HCT116 (cell line): Measurements from ENCODE around the gene NCOA6. TPM values are rescaled to one million over a fixed set of nuclear protein-coding genes. Genes with fewer than 3 reads are reported as not detected.

Source experiments
- ATAC-seq: fragments of 200-7000 bp; cut with Tn5 transposase; 2 replicates; pipeline ENCODE4 v1.9.1; 2020; ENCODE audit warnings: mild to moderate bottlenecking, moderate library complexity
- BruUV-seq: library from RNA; stranded (reverse); fragments of 400-500 nt; replicated peaks from 2 replicates; lab custom pipeline; 2021; lab: Mats Ljungman, UMichigan
- CTCF ChIA-PET: fragments of 300-600 bp; sonication (Branson Sonifier 250); formaldehyde crosslinking; loops from one replicate; lab custom pipeline; 2021; ENCODE audit warnings: antibody characterized with exemption; lab: Charles Lee
- POLR2A ChIA-PET: fragments of 300-600, 350-600 bp; sonication (Branson Sonifier 250); formaldehyde crosslinking; loops from one replicate; lab custom pipeline; 2021; ENCODE audit warnings: antibody characterized with exemption; lab: Charles Lee
- RAD21 ChIA-PET, 2 experiments: fragments of 300-600 bp; sonication (Branson Sonifier 250); formaldehyde crosslinking; loops; one replicate each; lab custom pipeline; 2023; ENCODE audit warnings: low total read pairs in 2 of 2; ENCODE audit not compliant: uncharacterized antibody in 2 of 2, unreplicated experiment in 2 of 2, low non-redundant PET in 1 of 2; lab: Charles Lee
- DNase-seq: peaks from one replicate; pipeline ENCODE4 v3.0.0-alpha.2; 2010; ENCODE audit warnings: low read depth, low spot score
- H2AFZ ChIP-seq: fragments of 200-600 bp; shearing (Covaris generic), sonication (generic); 2 replicates; pipeline ENCODE4 v1.6.1; 2017; ENCODE audit warnings: low read depth, mixed run types, mixed read lengths, antibody characterized with exemption, low read length; ENCODE audit not compliant: poor library complexity, severe bottlenecking
- H3K27ac ChIP-seq: 2 replicates; pipeline ENCODE4 v1.5.1; 2012; ENCODE audit warnings: low read depth, low read length
- H3K27me3 ChIP-seq: fragments of 200-600 bp; sonication (generic); 2 replicates; pipeline ENCODE4 v1.6.1; 2016; ENCODE audit warnings: mixed run types, low read length, mixed read lengths; ENCODE audit not compliant: insufficient read depth
- H3K36me3 ChIP-seq, 2 experiments: fragments of 200-500 bp in 1 of 2; fragments of 200-600 bp in 1 of 2; sonication (Bioruptor generic) in 1 of 2; sonication (generic) in 1 of 2; 2 replicates each; pipeline versions ENCODE4 v1.5.1 to v1.6.1; 2014 to 2016; ENCODE audit warnings: low read length in 2 of 2, inconsistent platforms in 1 of 2, mixed read lengths in 1 of 2, mixed run types in 1 of 2; ENCODE audit not compliant: insufficient read depth in 2 of 2, control insufficient read depth in 1 of 2
- H3K4me1 ChIP-seq, 2 experiments: fragments of 200-600 bp in 1 of 2; sonication (generic) in 1 of 2; 2 replicates each; pipeline versions ENCODE4 v1.5.1 to v1.6.1; 2012 to 2017; ENCODE audit warnings: low read length in 2 of 2, inconsistent platforms in 1 of 2, mild to moderate bottlenecking in 1 of 2, mixed read lengths in 1 of 2, mixed run types in 1 of 2, moderate library complexity in 1 of 2; ENCODE audit not compliant: insufficient read depth in 2 of 2, control insufficient read depth in 1 of 2
- H3K4me2 ChIP-seq: fragments of 200-600 bp; sonication (generic); 2 replicates; pipeline ENCODE4 v1.6.1; 2017; ENCODE audit warnings: mixed run types, low read length, mixed read lengths
- H3K4me3 ChIP-seq, 2 experiments: fragments of 200-600 bp in 1 of 2; sonication (generic) in 1 of 2; replicated peaks in 1 of 2; 2 replicates each; pipeline ENCODE4 v1.5.1; 2011 to 2016; ENCODE audit warnings: low read length in 2 of 2, control low read depth in 1 of 2, low read depth in 1 of 2, mild to moderate bottlenecking in 1 of 2, mixed read lengths in 1 of 2, mixed run types in 1 of 2
- H3K79me2 ChIP-seq: fragments of 200-600 bp; sonication (generic); 2 replicates; pipeline ENCODE4 v1.6.1; 2017; ENCODE audit warnings: mild to moderate bottlenecking, mixed run types, low read length, moderate library complexity, mixed read lengths; ENCODE audit not compliant: insufficient read depth
- H3K9ac ChIP-seq: fragments of 200-600 bp; sonication (generic); 2 replicates; pipeline ENCODE4 v1.6.1; 2016; ENCODE audit warnings: low read length, mixed read lengths
- H3K9me2 ChIP-seq: fragments of 200-600 bp; sonication (generic), shearing (Covaris generic); 2 replicates; pipeline ENCODE4 v1.6.1; 2017; ENCODE audit warnings: mixed run types, mild to moderate bottlenecking, moderate library complexity; ENCODE audit not compliant: insufficient read depth
- H3K9me3 ChIP-seq, 2 experiments: fragments of 200-500 bp in 1 of 2; fragments of 200-600 bp in 1 of 2; sonication (Bioruptor generic) in 1 of 2; sonication (generic) in 1 of 2; 2 replicates each; pipeline ENCODE4 v1.6.1; 2014 to 2017; ENCODE audit warnings: low read length in 2 of 2, mixed read lengths in 2 of 2, inconsistent platforms in 1 of 2, low read depth in 1 of 2, mild to moderate bottlenecking in 1 of 2, mixed run types in 1 of 2, moderate library complexity in 1 of 2; ENCODE audit not compliant: control insufficient read depth in 1 of 2, insufficient read depth in 1 of 2
- H4K20me1 ChIP-seq: fragments of 200-600 bp; sonication (generic), shearing (Covaris generic); 2 replicates; pipeline ENCODE4 v1.6.1; 2017; ENCODE audit warnings: mixed run types, mild to moderate bottlenecking, moderate library complexity; ENCODE audit not compliant: insufficient read depth
- ATF3 ChIP-seq: IDR thresholded peaks from 2 replicates; pipeline ENCODE4 v1.6.1; 2012
- CBX3 ChIP-seq: IDR thresholded peaks from 2 replicates; pipeline ENCODE4 v1.6.1; 2012; ENCODE audit warnings: low read depth
- CEBPB ChIP-seq: IDR thresholded peaks from 2 replicates; pipeline ENCODE4 v1.6.1; 2012; ENCODE audit warnings: low read depth
- CTCF ChIP-seq, 3 experiments: fragments of 200-600 bp in 1 of 3; sonication (generic) in 1 of 3; IDR thresholded peaks in 2 of 3; conservative IDR thresholded peaks in 1 of 3; 2 replicates each; pipeline ENCODE4 v1.5.1; 2012 to 2017; ENCODE audit warnings: low read depth in 2 of 3, low read length in 2 of 3, antibody characterized with exemption in 1 of 3, borderline replicate concordance in 1 of 3, control low read depth in 1 of 3, mild to moderate bottlenecking in 1 of 3, mixed read lengths in 1 of 3, mixed run types in 1 of 3, moderate library complexity in 1 of 3; ENCODE audit not compliant: insufficient read depth in 1 of 3
- EGR1 ChIP-seq: IDR thresholded peaks from 2 replicates; pipeline ENCODE4 v1.6.1; 2012; ENCODE audit warnings: low read depth
- ELF1 ChIP-seq: IDR thresholded peaks from 2 replicates; pipeline ENCODE4 v1.6.1; 2012; ENCODE audit warnings: low read depth, borderline replicate concordance
- EZH2phosphoT487 ChIP-seq: fragments of 200-600 bp; IDR thresholded peaks from 2 replicates; pipeline ENCODE4 v1.6.1; 2018; ENCODE audit warnings: antibody characterized with exemption, borderline replicate concordance
- FOSL1 ChIP-seq: IDR thresholded peaks from 2 replicates; pipeline ENCODE4 v1.6.1; 2012; ENCODE audit warnings: low read depth
- JUND ChIP-seq: IDR thresholded peaks from 2 replicates; pipeline ENCODE4 v1.6.1; 2012
- POLR2A ChIP-seq: IDR thresholded peaks from 2 replicates; pipeline ENCODE4 v1.7.0; 2011; ENCODE audit warnings: borderline replicate concordance; ENCODE audit not compliant: insufficient read depth, insufficient read length; ENCODE audit errors: extremely low read depth
- POLR2AphosphoS5 ChIP-seq: IDR thresholded peaks from 2 replicates; pipeline ENCODE4 v1.6.1; 2011; ENCODE audit warnings: mild to moderate bottlenecking, low read depth, low read length, moderate library complexity
- SIN3A ChIP-seq: IDR thresholded peaks from 2 replicates; pipeline ENCODE4 v1.6.1; 2012; ENCODE audit warnings: low read depth
- SP1 ChIP-seq: IDR thresholded peaks from 2 replicates; pipeline ENCODE4 v1.6.1; 2012; ENCODE audit warnings: low read depth
- YY1 ChIP-seq: IDR thresholded peaks from 2 replicates; pipeline ENCODE4 v1.6.1; 2011; ENCODE audit warnings: low read length, low read depth, moderate library complexity, mild to moderate bottlenecking; ENCODE audit not compliant: insufficient replicate concordance; ENCODE audit errors: extremely low read depth
- ZFX ChIP-seq: fragments of 450-650 bp; IDR thresholded peaks from 2 replicates; pipeline ENCODE4 v1.6.1; 2017
- ZNF274 ChIP-seq: fragments of 200-500 bp; sonication (Bioruptor generic); IDR thresholded peaks from 2 replicates; pipeline ENCODE4 v1.6.1; 2014; ENCODE audit warnings: mild to moderate bottlenecking, low read depth, low read length, inconsistent platforms
- intact Hi-C: fragments of 100-400 bp; cut with micrococcal nuclease; formaldehyde crosslinking; loops from 2 replicates; pipeline ENCODE4 v1.10.0; 2022
- total RNA-seq: library from RNA; stranded (reverse); gene quantifications from one replicate; pipeline ENCODE4 v1.2.1, GENCODE V29; 2021; ENCODE audit not compliant: unreplicated experiment
- TF ChIP-seq, protein P1 (sequence below): IDR thresholded peaks from 2 replicates; pipeline ENCODE4 v1.6.1; 2011; ENCODE audit warnings: mild to moderate bottlenecking, low read length, moderate library complexity; ENCODE audit not compliant: insufficient replicate concordance; ENCODE audit errors: extremely low read depth

Gene NCOA6
- total RNA-seq, 1 experiment from 2014 or later, result 24.8 TPM

DNA sequence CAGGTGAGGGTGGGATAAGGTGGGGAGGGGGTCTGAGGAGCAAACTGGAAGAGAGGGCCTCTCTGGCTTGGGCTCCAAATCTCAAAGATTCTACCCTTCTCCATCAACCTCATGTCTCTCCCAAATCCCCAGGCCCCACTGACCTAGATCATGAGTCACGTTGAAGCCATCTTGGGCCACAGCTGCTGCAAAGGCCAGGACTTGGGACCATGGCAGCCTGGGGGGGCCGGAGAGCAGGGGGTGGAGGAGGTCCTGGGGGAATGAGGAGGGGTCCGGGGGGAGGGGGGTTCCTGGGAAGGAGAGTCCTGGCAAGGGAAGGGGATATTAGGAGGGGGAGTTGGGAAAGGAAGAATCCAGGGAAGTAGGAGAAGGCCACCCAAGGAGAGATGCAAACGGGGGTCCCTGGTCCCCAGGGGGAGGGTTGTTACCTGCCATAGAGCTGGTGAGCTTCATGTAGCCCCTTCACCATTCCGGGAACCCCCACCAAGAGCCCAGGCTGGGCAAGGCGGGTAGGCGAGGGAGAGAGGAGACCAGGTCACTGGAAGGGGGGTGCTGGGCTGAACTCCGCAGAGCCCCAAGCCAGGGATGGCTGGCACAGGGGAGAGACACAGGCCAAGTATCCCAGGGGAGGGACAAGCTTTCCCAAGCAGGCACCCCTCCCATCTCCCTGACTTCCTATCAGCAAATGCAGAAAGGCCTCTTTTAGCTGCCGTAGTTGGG is 34.5 kb upstream of the NCOA6 start:
- BruUV-seq, result no TSS peak
- ChIA-PET RAD21 (no interaction called here), POLR2A (no interaction called here), CTCF (no interaction called here)
- ATAC-seq, result no peak
- Histone ChIP-seq H3K27ac (no peak overlapping the region), H3K9me2 (no peaks in the 10 kb centered on the region), H3K9me3 (no peaks in the 10 kb centered on the region), H3K9ac (no peak overlapping the region), H3K4me2 (no peak overlapping the region), H4K20me1 (no peaks in the 10 kb centered on the region)
- intact Hi-C loops, result no loop called here
- DNase-seq, result no peak
- no peak for TF ChIP-seq YY1
- TF ChIP-seq SIN3A, result no peak
- TF ChIP-seq CTCF (IDR thresholded peaks at IDR 0.05 in 2 of 3, conservative IDR thresholded peaks at IDR 0.05 in 1 of 3; ENCODE audit: borderline replicate concordance in 1 of 3, insufficient read depth in 1 of 3, low read depth in 2 of 3, low read length in 2 of 3), result no peak
- no peak for TF ChIP-seq EGR1
- TF ChIP-seq POLR2A, result no peak
- no peak for TF ChIP-seq ZFX
- no peak for TF ChIP-seq EZH2phosphoT487
- TF ChIP-seq ATF3, result no peak
- TF ChIP-seq CEBPB, result no peak
- TF ChIP-seq FOSL1, result no peak
- TF ChIP-seq, protein P1, sequence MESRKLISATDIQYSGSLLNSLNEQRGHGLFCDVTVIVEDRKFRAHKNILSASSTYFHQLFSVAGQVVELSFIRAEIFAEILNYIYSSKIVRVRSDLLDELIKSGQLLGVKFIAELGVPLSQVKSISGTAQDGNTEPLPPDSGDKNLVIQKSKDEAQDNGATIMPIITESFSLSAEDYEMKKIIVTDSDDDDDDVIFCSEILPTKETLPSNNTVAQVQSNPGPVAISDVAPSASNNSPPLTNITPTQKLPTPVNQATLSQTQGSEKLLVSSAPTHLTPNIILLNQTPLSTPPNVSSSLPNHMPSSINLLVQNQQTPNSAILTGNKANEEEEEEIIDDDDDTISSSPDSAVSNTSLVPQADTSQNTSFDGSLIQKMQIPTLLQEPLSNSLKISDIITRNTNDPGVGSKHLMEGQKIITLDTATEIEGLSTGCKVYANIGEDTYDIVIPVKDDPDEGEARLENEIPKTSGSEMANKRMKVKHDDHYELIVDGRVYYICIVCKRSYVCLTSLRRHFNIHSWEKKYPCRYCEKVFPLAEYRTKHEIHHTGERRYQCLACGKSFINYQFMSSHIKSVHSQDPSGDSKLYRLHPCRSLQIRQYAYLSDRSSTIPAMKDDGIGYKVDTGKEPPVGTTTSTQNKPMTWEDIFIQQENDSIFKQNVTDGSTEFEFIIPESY, result no peak
- no peak for TF ChIP-seq ELF1
- TF ChIP-seq POLR2AphosphoS5, result no peak
- TF ChIP-seq CBX3, result no peak
- no peak for TF ChIP-seq JUND
- no peak for TF ChIP-seq SP1
- TF ChIP-seq ZNF274, result no peak
- TF ChIP-seq, all 23 proteins: peak for 0
- Histone ChIP-seq H2AFZ (no peak overlapping the region), H3K79me2 (no peaks in the 10 kb centered on the region), H3K36me3 (peaks cover 0 to 2% of the 10 kb centered on the region in 2 experiments; a peak in 1 of 4 replicates), H3K4me1 (no peaks in the 10 kb centered on the region), H3K27me3 (no peaks in the 10 kb centered on the region), H3K4me3 (no peak overlapping the region)
